IPS-15b (cell line): ENCODE results near the gene SLC22A14.

Experiments
- H3K27me3 ChIP-seq: one replicate; pipeline ENCODE4 v1.6.1; 2013; ENCODE audit warnings: low read length; ENCODE audit not compliant: control insufficient read depth, insufficient read depth
- H3K36me3 ChIP-seq: one replicate; pipeline ENCODE4 v1.6.1; 2013; ENCODE audit warnings: low read length; ENCODE audit not compliant: control insufficient read depth, insufficient read depth
- H3K4me1 ChIP-seq: one replicate; pipeline ENCODE4 v1.6.1; 2013; ENCODE audit warnings: mild to moderate bottlenecking, low read length; ENCODE audit not compliant: control insufficient read depth, insufficient read depth
- H3K4me3 ChIP-seq: one replicate; pipeline ENCODE4 v1.5.1; 2013; ENCODE audit warnings: low read depth, low read length
- H3K9ac ChIP-seq: one replicate; pipeline ENCODE4 v1.6.1; 2013; ENCODE audit warnings: low read depth, mild to moderate bottlenecking, low read length
- H3K9me3 ChIP-seq: one replicate; pipeline ENCODE4 v1.6.1; 2013; ENCODE audit warnings: mild to moderate bottlenecking, low read length; ENCODE audit not compliant: control insufficient read depth, insufficient read depth

Gene SLC22A14

GRCh38 chr3:38257583-38257982 lies 24.5 kb upstream of the SLC22A14 start:
- Histone ChIP-seq H3K36me3 (peaks cover 10% of the 10 kb centered on the region), H3K9me3 (no peaks in the 10 kb centered on the region), H3K4me3 (no peak overlapping the region), H3K27me3 (no peaks in the 10 kb centered on the region), H3K4me1 (no peaks in the 10 kb centered on the region), H3K9ac (no peak overlapping the region)

GRCh38 chr3:38260474-38260873 lies 21.6 kb upstream of the SLC22A14 start:
- Histone ChIP-seq H3K9ac (no peak overlapping the region), H3K4me3 (no peak overlapping the region), H3K4me1 (no peaks in the 10 kb centered on the region), H3K9me3 (no peaks in the 10 kb centered on the region), H3K36me3 (no peaks in the 10 kb centered on the region), H3K27me3 (no peaks in the 10 kb centered on the region)

- no peak overlapping the region for H3K9ac ChIP-seq
- no peaks in the 10 kb centered on the region for H3K27me3 ChIP-seq
- no peaks in the 10 kb centered on the region for H3K4me1 ChIP-seq
- H3K9me3 ChIP-seq, result no peaks in the 10 kb centered on the region
- H3K36me3 ChIP-seq, result no peaks in the 10 kb centered on the region
- H3K4me3 ChIP-seq, result no peak overlapping the region
Observed at GRCh38 chr3:38264353-38264771, 17.7 kb upstream of the SLC22A14 start.

GRCh38 chr3:38264779-38265178 lies 17.3 kb upstream of the SLC22A14 start:
- no peak overlapping the region for H3K9ac ChIP-seq
- no peak overlapping the region for H3K4me3 ChIP-seq
- H3K27me3 ChIP-seq, result no peaks in the 10 kb centered on the region
- no peaks in the 10 kb centered on the region for H3K4me1 ChIP-seq
- H3K9me3 ChIP-seq, result no peaks in the 10 kb centered on the region
- no peaks in the 10 kb centered on the region for H3K36me3 ChIP-seq

GRCh38 chr3:38265604-38266307 lies 16.3 kb upstream of the SLC22A14 start, which contains the start of gene SLC22A13:
TSS of gene SLC22A13 (plus strand) at chr3:38265812. CDS start at chr3:38265861, 49 bp downstream.
- Histone ChIP-seq H3K9ac (no peak within 1 kb of the TSS), H3K9me3 (no peaks in the 10 kb centered on the region), H3K36me3 (no peaks in the 10 kb centered on the region), H3K27me3 (no peaks in the 10 kb centered on the region), H3K4me1 (no peaks in the 10 kb centered on the region), H3K4me3 (no peak within 1 kb of the TSS)

- Histone ChIP-seq H3K36me3 (no peaks in the 10 kb centered on the region), H3K27me3 (no peaks in the 10 kb centered on the region), H3K4me1 (no peaks in the 10 kb centered on the region), H3K9me3 (no peaks in the 10 kb centered on the region), H3K4me3 (no peak overlapping the region), H3K9ac (no peak overlapping the region)
Observed at GRCh38 chr3:38266810-38267209, 15.3 kb upstream of the SLC22A14 start.

DNA sequence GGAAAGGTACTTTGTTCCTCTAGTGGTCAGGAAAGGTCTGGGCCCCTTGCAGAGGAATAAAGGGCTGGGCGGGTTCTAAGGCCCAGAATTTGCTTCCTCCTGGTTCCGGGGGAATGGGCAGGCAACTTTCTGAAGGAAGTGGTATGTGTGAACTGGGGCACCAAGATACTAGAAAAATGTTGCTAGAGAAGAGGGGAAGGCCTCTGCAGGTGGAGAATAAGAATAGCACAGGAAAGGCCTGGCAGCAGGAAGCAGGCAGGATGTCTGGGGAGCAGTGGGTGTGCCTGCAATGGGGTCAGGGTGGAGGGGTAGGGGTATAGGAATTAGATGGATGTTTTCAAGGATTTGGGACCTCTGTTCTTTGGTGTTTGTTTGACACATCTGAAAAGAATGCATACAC lies 14.4 kb upstream of the SLC22A14 start:
- no peaks in the 10 kb centered on the region for H3K27me3 ChIP-seq
- H3K9me3 ChIP-seq, result no peaks in the 10 kb centered on the region
- H3K36me3 ChIP-seq, result no peaks in the 10 kb centered on the region
- H3K4me1 ChIP-seq, result no peaks in the 10 kb centered on the region
- H3K4me3 ChIP-seq, result no peak overlapping the region
- H3K9ac ChIP-seq, result no peak overlapping the region

DNA sequence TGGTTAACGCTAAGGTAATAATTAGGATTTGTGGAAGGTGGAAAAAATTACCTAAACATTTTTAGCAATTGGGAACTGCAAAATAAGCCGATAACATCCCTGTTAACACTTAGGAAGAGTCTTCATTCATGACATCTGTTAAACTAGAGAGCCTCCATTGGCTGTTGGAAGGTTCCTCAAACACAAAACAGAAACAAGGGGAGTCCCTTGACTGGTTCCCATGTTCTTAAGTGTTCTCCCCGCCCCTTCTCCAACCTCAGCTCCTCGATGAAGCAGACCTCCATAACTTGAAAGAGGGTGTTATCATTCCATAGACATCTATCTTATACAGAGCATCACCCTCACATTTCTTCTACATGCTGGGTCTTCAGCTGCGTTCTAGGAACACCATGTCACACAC lies 14.0 kb upstream of the SLC22A14 start:
- Histone ChIP-seq H3K4me1 (no peaks in the 10 kb centered on the region), H3K9me3 (no peaks in the 10 kb centered on the region), H3K36me3 (no peaks in the 10 kb centered on the region), H3K9ac (no peak overlapping the region), H3K4me3 (no peak overlapping the region), H3K27me3 (no peaks in the 10 kb centered on the region)

DNA sequence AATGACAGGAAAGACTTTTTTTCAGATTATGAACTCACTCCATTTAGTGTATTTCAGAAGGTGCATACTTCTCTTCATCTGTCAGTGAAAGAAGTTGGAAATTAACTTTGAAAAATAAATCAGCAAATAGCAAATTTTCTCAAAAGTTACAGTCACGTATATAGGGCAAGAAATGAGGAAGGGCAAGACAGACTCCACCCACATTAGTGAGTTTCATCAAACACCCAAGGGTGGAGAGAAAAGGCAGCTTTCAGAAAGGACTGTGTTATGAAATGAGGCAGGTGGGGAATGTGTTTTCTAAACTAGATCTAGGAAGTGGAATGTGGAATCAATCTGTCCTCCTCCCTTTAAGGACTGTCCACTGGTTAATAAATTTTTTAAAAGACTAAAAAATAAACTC lies 13.6 kb upstream of the SLC22A14 start:
- H3K9ac ChIP-seq, result no peak overlapping the region
- no peaks in the 10 kb centered on the region for H3K9me3 ChIP-seq

GRCh38 chr3:38270606-38271005 lies 11.5 kb upstream of the SLC22A14 start:
- Histone ChIP-seq H3K4me1 (no peaks in the 10 kb centered on the region), H3K9ac (no peak overlapping the region), H3K36me3 (no peaks in the 10 kb centered on the region), H3K27me3 (no peaks in the 10 kb centered on the region), H3K4me3 (no peak overlapping the region), H3K9me3 (no peaks in the 10 kb centered on the region)

More for the DNA sequence above, 13.6 kb upstream of the SLC22A14 start:
- no peak overlapping the region for H3K4me3 ChIP-seq
- no peaks in the 10 kb centered on the region for H3K27me3 ChIP-seq
- no peaks in the 10 kb centered on the region for H3K36me3 ChIP-seq
- no peaks in the 10 kb centered on the region for H3K4me1 ChIP-seq

- Histone ChIP-seq H3K4me1 (no peaks in the 10 kb centered on the region), H3K27me3 (no peaks in the 10 kb centered on the region), H3K36me3 (no peaks in the 10 kb centered on the region), H3K9ac (no peak overlapping the region), H3K9me3 (no peaks in the 10 kb centered on the region), H3K4me3 (no peak overlapping the region)
Observed at GRCh38 chr3:38271553-38271952, 10.5 kb upstream of the SLC22A14 start.

DNA sequence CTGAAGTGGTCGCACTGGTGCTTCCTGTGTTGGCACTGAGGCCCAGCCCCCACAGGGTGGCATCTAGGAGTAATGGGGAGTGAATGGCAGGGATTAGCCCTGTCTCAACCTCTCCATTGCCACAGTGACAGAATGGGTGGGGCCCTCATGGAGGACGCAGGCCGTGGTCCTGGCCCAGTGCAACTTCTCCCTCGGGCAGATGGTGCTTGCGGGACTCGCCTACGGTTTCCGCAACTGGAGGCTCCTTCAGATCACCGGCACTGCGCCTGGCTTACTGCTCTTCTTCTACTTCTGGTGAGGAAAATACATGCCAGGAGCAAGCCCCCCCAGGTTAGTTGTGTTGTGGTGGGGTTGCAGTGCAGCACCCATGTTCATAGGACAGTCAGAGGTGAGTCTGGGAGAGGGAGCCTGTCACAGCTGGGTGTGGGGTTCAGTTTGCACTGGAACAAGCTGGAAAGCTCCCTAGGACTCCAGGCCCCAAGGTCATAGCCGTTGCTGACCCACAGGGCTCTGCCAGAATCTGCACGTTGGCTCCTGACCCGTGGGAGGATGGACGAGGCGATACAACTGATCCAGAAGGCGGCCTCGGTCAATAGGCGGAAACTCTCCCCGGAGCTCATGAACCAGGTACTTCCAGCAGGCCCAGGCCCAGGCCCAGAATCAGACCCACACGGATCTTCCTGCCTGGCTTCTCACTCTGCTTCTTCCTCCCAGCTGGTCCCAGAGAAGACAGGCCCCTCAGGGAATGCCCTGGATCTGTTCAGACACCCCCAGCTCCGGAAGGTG lies 7.0 kb upstream of the SLC22A14 start:
- Histone ChIP-seq H3K27me3 (no peaks in the 10 kb centered on the region), H3K9ac (no peak overlapping the region), H3K36me3 (no peaks in the 10 kb centered on the region), H3K4me3 (no peak overlapping the region), H3K4me1 (no peaks in the 10 kb centered on the region), H3K9me3 (no peaks in the 10 kb centered on the region)
